GM12878 (cell line): ENCODE results near the gene ETV6. TPM values are rescaled to one million over a fixed set of nuclear protein-coding genes. Genes with fewer than 3 reads are reported as not detected.

Source experiments
- ATAC-seq: fragments of 200-7000 bp; cut with Tn5 transposase; 3 replicates; pipeline ENCODE4 v1.9.1; 2020; ENCODE audit warnings: mild to moderate bottlenecking, moderate library complexity
- BruUV-seq: library from RNA; stranded (reverse); fragments of 400-500 nt; replicated peaks from 2 replicates; lab custom pipeline; 2021; lab: Mats Ljungman, UMichigan
- CTCF ChIA-PET: fragments of 300-600 bp; sonication (Branson Sonifier 250); formaldehyde crosslinking; extraction: SDS; loops from one replicate; lab custom pipeline; 2021; ENCODE audit warnings: inconsistent platforms; lab: Yijun Ruan, JAX
- POLR2A ChIA-PET: fragments of 350-600 bp; formaldehyde crosslinking; extraction: SDS; loops from one replicate; lab custom pipeline; 2021; ENCODE audit warnings: inconsistent platforms; lab: Charles Lee
- RAD21 ChIA-PET: fragments of 300-600 bp; sonication (Branson Sonifier 250); formaldehyde crosslinking; loops from one replicate; lab custom pipeline; 2023; ENCODE audit warnings: antibody characterized with exemption; ENCODE audit not compliant: unreplicated experiment; lab: Charles Lee
- SMC1A ChIA-PET: fragments of 300-600 bp; sonication (Branson Sonifier 250); formaldehyde crosslinking; loops from one replicate; lab custom pipeline; 2023; ENCODE audit not compliant: unreplicated experiment, uncharacterized antibody; lab: Charles Lee
- DNase-seq: peaks from one replicate; pipeline ENCODE4 v3.0.0-alpha.2; 2011; ENCODE audit warnings: low read depth, low spot score
- FAIRE-seq: peaks from 3 replicates; lab custom pipeline; 2011; peaks lifted over from hg19 to GRCh38; lab: Jason Lieb, UNC
- H2AFZ ChIP-seq: 2 replicates; pipeline ENCODE4 v1.6.0; 2011; ENCODE audit warnings: low read depth, low read length, control low read depth; ENCODE audit not compliant: control insufficient read depth
- H3K27ac ChIP-seq: 2 replicates; pipeline ENCODE4 v1.5.1; 2011; ENCODE audit warnings: control low read depth; ENCODE audit not compliant: control insufficient read depth, insufficient read depth
- H3K27me3 ChIP-seq, 2 experiments: replicated peaks in 1 of 2; 2 replicates each; pipeline versions ENCODE4 v1.6.0 to v1.6.1; 2011; ENCODE audit warnings: low read length in 1 of 2; ENCODE audit not compliant: control insufficient read depth in 2 of 2, insufficient read depth in 2 of 2
- H3K36me3 ChIP-seq, 2 experiments: 2 replicates each; pipeline ENCODE4 v1.5.1; 2011; ENCODE audit warnings: low read length in 1 of 2; ENCODE audit not compliant: control insufficient read depth in 2 of 2, insufficient read depth in 2 of 2
- H3K4me1 ChIP-seq: 2 replicates; pipeline ENCODE4 v1.6.1; 2011; ENCODE audit warnings: mild to moderate bottlenecking, low read length, moderate library complexity, mixed read lengths; ENCODE audit not compliant: control insufficient read depth, insufficient read depth
- H3K4me2 ChIP-seq: 2 replicates; pipeline ENCODE4 v1.6.0; 2011; ENCODE audit warnings: control low read depth; ENCODE audit not compliant: control insufficient read depth, insufficient read depth
- H3K4me3 ChIP-seq: fragments of 200-600 bp; sonication (generic); 2 replicates; pipeline ENCODE4 v1.5.1; 2016
- H3K79me2 ChIP-seq: 2 replicates; pipeline ENCODE4 v1.6.0; 2011; ENCODE audit warnings: low read length; ENCODE audit not compliant: control insufficient read depth, insufficient read depth
- H3K9ac ChIP-seq: 2 replicates; pipeline ENCODE4 v1.8.0; 2011; ENCODE audit warnings: low read length, control low read depth, mixed read lengths; ENCODE audit not compliant: control insufficient read depth, insufficient read depth
- H3K9me3 ChIP-seq: replicated peaks from 3 replicates; pipeline ENCODE4 v1.5.1; 2011; ENCODE audit warnings: mild to moderate bottlenecking, low read length; ENCODE audit not compliant: control insufficient read depth, insufficient read depth
- H4K20me1 ChIP-seq: 2 replicates; pipeline ENCODE4 v1.6.0; 2011; ENCODE audit not compliant: control insufficient read depth, insufficient read depth
- ATF3 ChIP-seq: IDR thresholded peaks from 2 replicates; pipeline ENCODE4 v1.6.1; 2011; ENCODE audit warnings: low read depth, mild to moderate bottlenecking, low read length, moderate library complexity, borderline replicate concordance; ENCODE audit errors: extremely low read depth
- BACH1 ChIP-seq: fragments of 450-650 bp; IDR thresholded peaks from 2 replicates; pipeline ENCODE4 v1.6.1; 2017; ENCODE audit warnings: mild to moderate bottlenecking, borderline replicate concordance
- BCL11A ChIP-seq: IDR thresholded peaks from 2 replicates; pipeline ENCODE4 v1.6.1; 2011; ENCODE audit warnings: low read depth, low read length
- BRCA1 ChIP-seq: IDR thresholded peaks from 2 replicates; pipeline ENCODE4 v1.6.1; 2011; ENCODE audit warnings: low read depth, low read length, improper control_type of control experiment
- EZH2 ChIP-seq: IDR thresholded peaks from 2 replicates; pipeline ENCODE4 v1.6.1; 2012; ENCODE audit warnings: low read depth, mild to moderate bottlenecking, control low read depth, inconsistent platforms, low read length, borderline replicate concordance; ENCODE audit not compliant: control insufficient read depth
- HDAC2 ChIP-seq: fragments of 200-600 bp; sonication (generic); IDR thresholded peaks from 2 replicates; pipeline ENCODE4 v1.6.1; 2017
- IRF4 ChIP-seq: IDR thresholded peaks from 2 replicates; pipeline ENCODE4 v1.6.1; 2011; ENCODE audit warnings: low read depth, low read length
- MEF2B ChIP-seq: fragments of 450-650 bp; IDR thresholded peaks from 2 replicates; pipeline ENCODE4 v1.6.1; 2018; ENCODE audit warnings: mild to moderate bottlenecking, moderate library complexity; ENCODE audit not compliant: partially characterized antibody, poor library complexity, severe bottlenecking
- MXI1 ChIP-seq: fragments of 150-350 bp; IDR thresholded peaks from 2 replicates; pipeline ENCODE4 v1.6.1; 2011; ENCODE audit warnings: low read depth, mild to moderate bottlenecking, inconsistent platforms, low read length, improper control_type of control experiment
- NFYB ChIP-seq: IDR thresholded peaks from 2 replicates; pipeline ENCODE4 v1.6.1; 2011; ENCODE audit warnings: low read depth, mild to moderate bottlenecking, low read length, improper control_type of control experiment, moderate library complexity; ENCODE audit not compliant: insufficient read depth
- NR2C1 ChIP-seq: fragments of 450-650 bp; IDR thresholded peaks from 2 replicates; pipeline ENCODE4 v1.6.1; 2017; ENCODE audit warnings: antibody characterized with exemption, mild to moderate bottlenecking, moderate library complexity
- NR2C2 ChIP-seq: IDR thresholded peaks from 2 replicates; pipeline ENCODE4 v1.6.1; 2011; ENCODE audit warnings: borderline replicate concordance, low read depth; ENCODE audit not compliant: control insufficient read depth, insufficient read length
- NR2F1 ChIP-seq: fragments of 450-650 bp; conservative IDR thresholded peaks from 2 replicates; pipeline ENCODE4 v1.6.1; 2017; ENCODE audit warnings: mild to moderate bottlenecking
- PML ChIP-seq: IDR thresholded peaks from 2 replicates; pipeline ENCODE4 v1.6.1; 2012; ENCODE audit warnings: low read length, inconsistent platforms
- SMARCA5 ChIP-seq: fragments of 450-650 bp; IDR thresholded peaks from 2 replicates; pipeline ENCODE4 v1.6.1; 2017; ENCODE audit warnings: mild to moderate bottlenecking
- SRF ChIP-seq, 2 experiments: IDR thresholded peaks; 2 replicates each; pipeline ENCODE4 v1.6.1; 2011; ENCODE audit warnings: low read depth in 2 of 2, low read length in 2 of 2, mild to moderate bottlenecking in 1 of 2, moderate library complexity in 1 of 2
- STAT1 ChIP-seq: fragments of 450-650 bp; conservative IDR thresholded peaks from 2 replicates; pipeline ENCODE4 v1.6.1; 2014; ENCODE audit warnings: antibody characterized with exemption, mild to moderate bottlenecking
- TARDBP ChIP-seq: IDR thresholded peaks from 2 replicates; pipeline ENCODE4 v1.6.1; 2016; ENCODE audit warnings: borderline replicate concordance
- TCF12 ChIP-seq: IDR thresholded peaks from 2 replicates; pipeline ENCODE4 v1.6.1; 2011; ENCODE audit warnings: low read depth, mild to moderate bottlenecking, low read length
- WGBS: methylation state at CpG from one replicate; pipeline ENCODE4 v1.1.6; 2016; ENCODE audit warnings: low lambda C conversion rate; ENCODE audit not compliant: insufficient replicate concordance, insufficient coverage; ENCODE audit errors: missing lambda C conversion rate; 5-methylcytosine and 5-hydroxymethylcytosine counted together
- in situ Hi-C: fragments of 300-500 bp; cut with MboI; formaldehyde crosslinking; loops from 9 replicates; pipeline ENCODE4 v1.14.3; 2018; ENCODE audit warnings: mixed read lengths
- intact Hi-C: fragments of 100-400 bp; cut with micrococcal nuclease; formaldehyde crosslinking; loops from one replicate; pipeline ENCODE4 v1.14.2; 2022; ENCODE audit not compliant: unreplicated experiment
- polyA plus RNA-seq, 11 experiments: library from polyadenylated mRNA; depleted of rRNA in 4 of 11; unstranded in 6 of 11; stranded (reverse) in 5 of 11; fragments of >200 nt; fragmentation: Nextera tagmentation in 4 of 11; fragmentation: Illumina TruSeq in 1 of 11; extraction: Ambion mirVana in 4 of 11; extraction: Trizol in 1 of 11; gene quantifications; 1 replicate in 1 of 11; 2 replicates in 10 of 11; pipeline versions ENCODE4 v1.2.1 to v1.2.3, GENCODE V29; 2011 to 2016; ENCODE audit warnings: inconsistent platforms in 2 of 11, missing spikeins in 2 of 11, low read depth in 1 of 11
- total RNA-seq, 4 experiments: library from RNA; depleted of rRNA in 3 of 4; stranded (reverse); fragments of >200 nt in 3 of 4; fragmentation: Illumina TruSeq in 1 of 4; extraction: Trizol in 1 of 4; gene quantifications; 2 replicates each; pipeline versions ENCODE4 v1.2.1 to v1.2.3, GENCODE V29; 2013 to 2021

ETV6 gene
- total and polyA plus RNA-seq, 10 of the 15 experiments (the other 5 are each of a cell fraction or from before 2014, with no cell fraction given): 6.6 to 74.8 (median 24.6) TPM

- H3K4me2 ChIP-seq: peak overlapping the region; percentile 68
- no peaks in the 10 kb centered on the region for H4K20me1 ChIP-seq
- peak; percentile 45 for TF ChIP-seq NR2C1
- TF ChIP-seq EZH2: no peak
- TF ChIP-seq SMARCA5: no peak
- TF ChIP-seq NFYB: no peak
- TF ChIP-seq ATF3: no peak
- no peak for TF ChIP-seq MXI1
- peak; percentile 90; the same call in 1 of the 2 replicates for TF ChIP-seq NR2F1
- TF ChIP-seq BCL11A: peak; percentile 63
- TF ChIP-seq HDAC2: no peak
- peak; percentile 42; the same call in 1 of the 2 replicates for TF ChIP-seq PML
- TF ChIP-seq BRCA1: no peak
- 0 out of 2 replicates have a peak, but pooled peaks have one; percentile 34 for TF ChIP-seq BACH1
- no peak for TF ChIP-seq STAT1
- TF ChIP-seq TCF12: peak; percentile 80
- TF ChIP-seq TARDBP: no peak
- TF ChIP-seq SRF (IDR thresholded peaks at IDR 0.05; ENCODE audit: low read depth in 2 of 2, low read length in 2 of 2): no peak
- TF ChIP-seq IRF4: peak; percentile 93
- no peak for TF ChIP-seq NR2C2
- peak; percentile 64 for TF ChIP-seq MEF2B
Measured at GRCh38 chr12:11730299-11731041, 81.0 kb downstream of the ETV6 start.

More at GRCh38 chr12:11730299-11731041, 81.0 kb downstream of the ETV6 start:
- Histone ChIP-seq H3K9ac (peak overlapping the region; percentile 82), H2AFZ (no peak overlapping the region), H3K4me1 (peaks cover 93% of the 10 kb centered on the region), H3K9me3 (peaks cover under 1% of the 10 kb centered on the region; the same call in 2 of the 3 replicates), H3K36me3 (peaks cover 8 to 19% of the 10 kb centered on the region in 2 experiments), H3K79me2 (peaks cover 95% of the 10 kb centered on the region), H3K4me3 (peak overlapping the region; percentile 18; the same call in 1 of the 2 replicates), H3K27ac (peak overlapping the region; percentile 89), H3K27me3 (no peaks in the 10 kb centered on the region)
- intact Hi-C loops (loop anchor here (1.0 to 2.0 kb wide), 5 partner anchors 16 to 166 kb away; no protein-coding TSS in a partner anchor), in situ Hi-C loops (no loop called here)
- FAIRE-seq: no peak
- BruUV-seq: no TSS peak
- ChIA-PET CTCF (interaction anchor here (0.6 to 6.8 kb wide), 14 partner anchors 9 to 1075 kb away, joined by 3 to 47 read pairs (median 6); no protein-coding TSS in a partner anchor), RAD21 (interaction anchor here (0.8 to 19.9 kb wide), 25 partner anchors 10 to 302 kb away, joined by 3 to 497 read pairs (median 5); partner anchors contain the start of gene ETV6), SMC1A (interaction anchor here (0.6 to 21.5 kb wide), 24 partner anchors 12 to 626 kb away, joined by 3 to 433 read pairs (median 6); partner anchors contain the start of genes BORCS5 and ETV6), POLR2A (interaction anchor here (0.8 to 5.1 kb wide), 13 partner anchors 8 to 303 kb away, joined by 3 to 44 read pairs (median 5); no protein-coding TSS in a partner anchor)
- peak; percentile 49 for ATAC-seq
- peak; percentile 85 for DNase-seq
- 17% methylated on average over 8 of the region's 8 CpGs for WGBS
